ENCODE data around the gene FERMT2. TPM values are rescaled to one million over a fixed set of nuclear protein-coding genes. Genes with fewer than 3 reads are reported as not detected.

FERMT2 gene
- total RNA-seq, 2 experiments from 2014 or later: 0.77 to 1.0 TPM

DNA sequence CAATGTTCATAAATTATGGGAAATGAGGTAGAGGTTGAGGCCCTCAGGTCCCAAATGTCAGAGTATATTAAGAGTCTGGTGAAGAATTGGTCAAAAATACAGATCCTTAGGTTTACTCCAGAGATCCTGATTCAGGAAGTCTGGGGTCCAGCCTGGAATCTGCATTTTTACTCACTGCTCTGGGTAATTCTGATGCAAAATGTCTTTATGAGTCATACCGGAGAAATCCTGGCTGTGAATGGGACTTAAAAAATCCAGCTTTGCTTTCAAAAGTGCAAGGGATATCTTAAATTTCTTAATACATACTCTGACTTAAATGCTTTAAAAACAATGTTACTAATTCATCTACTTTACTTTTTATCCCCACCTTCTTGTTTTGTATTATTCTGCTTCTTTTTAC, 74.5 kb downstream of the FERMT2 start:
- no peak overlapping the region for H3K4me3 Mint-ChIP-seq
- H3K9me3 Mint-ChIP-seq: no peaks in the 10 kb centered on the region
- no peaks in the 10 kb centered on the region for H3K36me3 Mint-ChIP-seq (ENCODE audit: low read depth)
- intact Hi-C loops (cut with micrococcal nuclease): no loop called here
- no peaks in the 10 kb centered on the region for H3K27me3 Mint-ChIP-seq
- no peaks in the 10 kb centered on the region for H3K4me1 Mint-ChIP-seq (ENCODE audit: low read depth)
- CTCF ChIA-PET: no interaction called here
- TF ChIP-seq, protein P1, sequence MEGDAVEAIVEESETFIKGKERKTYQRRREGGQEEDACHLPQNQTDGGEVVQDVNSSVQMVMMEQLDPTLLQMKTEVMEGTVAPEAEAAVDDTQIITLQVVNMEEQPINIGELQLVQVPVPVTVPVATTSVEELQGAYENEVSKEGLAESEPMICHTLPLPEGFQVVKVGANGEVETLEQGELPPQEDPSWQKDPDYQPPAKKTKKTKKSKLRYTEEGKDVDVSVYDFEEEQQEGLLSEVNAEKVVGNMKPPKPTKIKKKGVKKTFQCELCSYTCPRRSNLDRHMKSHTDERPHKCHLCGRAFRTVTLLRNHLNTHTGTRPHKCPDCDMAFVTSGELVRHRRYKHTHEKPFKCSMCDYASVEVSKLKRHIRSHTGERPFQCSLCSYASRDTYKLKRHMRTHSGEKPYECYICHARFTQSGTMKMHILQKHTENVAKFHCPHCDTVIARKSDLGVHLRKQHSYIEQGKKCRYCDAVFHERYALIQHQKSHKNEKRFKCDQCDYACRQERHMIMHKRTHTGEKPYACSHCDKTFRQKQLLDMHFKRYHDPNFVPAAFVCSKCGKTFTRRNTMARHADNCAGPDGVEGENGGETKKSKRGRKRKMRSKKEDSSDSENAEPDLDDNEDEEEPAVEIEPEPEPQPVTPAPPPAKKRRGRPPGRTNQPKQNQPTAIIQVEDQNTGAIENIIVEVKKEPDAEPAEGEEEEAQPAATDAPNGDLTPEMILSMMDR (IDR thresholded peaks at IDR 0.05): no peak
- ATAC-seq: no peak
- H3K27ac Mint-ChIP-seq: no peak overlapping the region
- DNase-seq: no peak
- POLR2A ChIA-PET: no interaction called here

DNA sequence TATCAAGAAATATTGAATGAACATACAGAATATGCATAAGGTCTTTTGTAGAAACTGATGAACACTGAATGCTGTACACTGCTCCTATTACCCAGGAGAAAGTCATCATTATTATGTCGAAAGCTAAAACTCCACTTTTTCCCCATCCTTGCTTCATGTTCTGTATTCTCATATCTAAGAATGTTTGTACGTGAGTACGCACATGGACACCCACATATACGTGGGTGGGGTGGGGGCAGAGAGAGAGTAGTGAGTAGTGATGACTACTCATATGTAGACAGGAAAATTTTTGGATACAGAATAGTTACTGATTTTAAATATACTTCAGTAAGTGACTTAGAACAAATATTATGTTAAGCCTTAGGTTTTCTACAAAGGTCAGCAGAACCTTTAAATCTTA, 75.1 kb downstream of the FERMT2 start:
- Mint-ChIP-seq H3K4me3 (no peak overlapping the region), H3K27me3 (no peaks in the 10 kb centered on the region), H3K27ac (no peak overlapping the region), H3K9me3 (no peaks in the 10 kb centered on the region), H3K4me1 (ENCODE audit: low read depth) (no peaks in the 10 kb centered on the region), H3K36me3 (ENCODE audit: low read depth) (no peaks in the 10 kb centered on the region)
- TF ChIP-seq, protein P1 (IDR thresholded peaks at IDR 0.05): no peak
- ATAC-seq (no peak), DNase-seq (no peak)
- intact Hi-C loops (cut with micrococcal nuclease): no loop called here
- ChIA-PET CTCF (no interaction called here), POLR2A (no interaction called here)

DNA sequence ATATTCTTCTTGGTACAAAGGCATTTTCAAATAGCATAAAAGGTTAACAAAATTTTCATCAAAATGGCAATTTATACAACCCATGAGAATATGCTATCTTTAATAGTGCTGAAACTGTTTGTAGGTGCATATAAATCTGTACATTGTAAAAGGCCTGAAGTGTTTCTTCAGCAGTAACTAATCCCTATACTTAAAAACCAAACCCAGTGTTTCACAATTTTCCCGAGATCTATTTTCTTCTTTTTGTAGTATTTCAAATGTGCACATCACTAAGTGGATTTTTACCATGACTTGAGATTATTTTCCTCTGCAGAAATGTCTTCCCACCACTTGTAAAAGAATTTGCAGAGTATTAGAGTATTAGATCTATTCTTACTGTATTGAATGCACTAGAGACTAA, 76.5 kb downstream of the FERMT2 start:
- intact Hi-C loops (cut with micrococcal nuclease): no loop called here
- H3K36me3 Mint-ChIP-seq (ENCODE audit: low read depth): no peaks in the 10 kb centered on the region
- no peaks in the 10 kb centered on the region for H3K9me3 Mint-ChIP-seq
- H3K27me3 Mint-ChIP-seq: no peaks in the 10 kb centered on the region
- no peak for DNase-seq
- no peak overlapping the region for H3K27ac Mint-ChIP-seq
- POLR2A ChIA-PET: no interaction called here
- H3K4me1 Mint-ChIP-seq (ENCODE audit: low read depth): no peaks in the 10 kb centered on the region
- no peak for ATAC-seq
- CTCF ChIA-PET: no interaction called here
- no peak overlapping the region for H3K4me3 Mint-ChIP-seq
- TF ChIP-seq, protein P1 (IDR thresholded peaks at IDR 0.05): no peak

DNA sequence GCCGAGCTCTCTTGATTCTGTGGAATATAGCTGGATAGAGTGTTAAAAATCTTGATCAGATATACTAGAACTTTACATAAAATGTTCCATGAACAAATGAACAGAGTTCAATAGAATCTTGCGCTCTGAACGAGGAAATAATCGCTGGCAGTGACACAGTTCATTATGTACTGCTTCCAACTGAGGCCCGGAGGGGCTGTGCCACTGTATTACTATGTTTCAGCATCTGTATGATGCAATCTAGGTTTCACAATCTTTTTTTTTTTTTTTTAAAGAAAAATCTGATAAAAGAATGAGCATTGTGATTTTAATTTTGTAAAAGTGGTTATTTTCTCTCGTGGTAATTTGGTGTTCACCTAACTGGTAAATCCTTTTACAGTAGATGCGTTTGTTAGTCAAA, 77.2 kb downstream of the FERMT2 start:
- Mint-ChIP-seq H3K36me3 (ENCODE audit: low read depth) (no peaks in the 10 kb centered on the region), H3K27ac (no peak overlapping the region), H3K4me1 (ENCODE audit: low read depth) (no peaks in the 10 kb centered on the region), H3K4me3 (no peak overlapping the region), H3K9me3 (no peaks in the 10 kb centered on the region), H3K27me3 (no peaks in the 10 kb centered on the region)
- ChIA-PET POLR2A (interaction anchor here (1.1 kb wide), 1 partner anchor 34 kb away, joined by 3 read pairs; no protein-coding TSS in a partner anchor), CTCF (no interaction called here)
- intact Hi-C loops (cut with micrococcal nuclease): no loop called here
- DNase-seq (no peak), ATAC-seq (no peak)
- TF ChIP-seq, protein P1 (IDR thresholded peaks at IDR 0.05): no peak

DNA sequence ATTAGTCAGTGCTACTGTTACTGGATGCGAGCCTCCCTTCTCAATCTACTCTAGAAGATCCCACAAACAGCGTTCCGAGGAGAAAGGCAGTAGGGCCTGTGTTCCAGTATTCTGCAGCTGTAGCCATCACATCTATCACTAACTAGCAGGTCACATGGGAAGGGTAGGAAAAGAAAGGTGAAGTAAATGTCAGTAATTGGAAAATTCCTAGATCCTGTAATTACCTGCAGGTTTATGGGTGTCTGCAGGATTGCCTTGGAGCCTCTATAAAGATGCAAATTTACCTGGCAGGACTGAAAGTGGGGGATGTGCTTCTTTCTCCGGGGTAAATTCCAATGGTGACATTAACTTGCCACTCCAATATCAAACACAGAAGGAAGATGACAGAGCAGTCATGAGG, 77.8 kb downstream of the FERMT2 start:
- no peak for ATAC-seq
- H3K27ac Mint-ChIP-seq: no peak overlapping the region
- H3K4me1 Mint-ChIP-seq (ENCODE audit: low read depth): no peaks in the 10 kb centered on the region
- H3K9me3 Mint-ChIP-seq: no peaks in the 10 kb centered on the region
- no peak for DNase-seq
- H3K27me3 Mint-ChIP-seq: no peaks in the 10 kb centered on the region
- CTCF ChIA-PET: no interaction called here
- no peak overlapping the region for H3K4me3 Mint-ChIP-seq
- no peaks in the 10 kb centered on the region for H3K36me3 Mint-ChIP-seq (ENCODE audit: low read depth)
- intact Hi-C loops (cut with micrococcal nuclease): no loop called here
- TF ChIP-seq, protein P1 (IDR thresholded peaks at IDR 0.05): no peak
- POLR2A ChIA-PET: interaction anchor here (1.1 kb wide), 1 partner anchor 35 kb away, joined by 3 read pairs; no protein-coding TSS in a partner anchor

Measured in activated CD8-positive, alpha-beta T cell treated with anti-CD3 and anti-CD28 coated beads for 36 hours (primary cell).